Gastrocnemius medialis (tissue), 4 donors: Measurements from ENCODE around the gene ARHGEF11.

Experiments used
- POLR2A ChIP-seq, 2 donors: fragments of 450-650 bp; IDR thresholded peaks; one replicate each; pipeline ENCODE4 v1.6.1; 2017; ENCODE audit warnings: antibody characterized with exemption in 2 of 2, mild to moderate bottlenecking in 2 of 2, moderate library complexity in 2 of 2
- TF ChIP-seq, protein P1 (sequence below), 5 experiments: fragments of 450-650 bp in 3 of 5; fragments of 200-600 bp in 2 of 5; sonication (generic) in 2 of 5; IDR thresholded peaks in 4 of 5; conservative IDR thresholded peaks in 1 of 5; 1 replicate in 4 of 5; 2 replicates in 1 of 5; pipeline ENCODE4 v1.5.1; 2016 to 2019; ENCODE audit warnings: antibody characterized with exemption in 5 of 5, mild to moderate bottlenecking in 3 of 5, moderate library complexity in 3 of 5

DNA sequence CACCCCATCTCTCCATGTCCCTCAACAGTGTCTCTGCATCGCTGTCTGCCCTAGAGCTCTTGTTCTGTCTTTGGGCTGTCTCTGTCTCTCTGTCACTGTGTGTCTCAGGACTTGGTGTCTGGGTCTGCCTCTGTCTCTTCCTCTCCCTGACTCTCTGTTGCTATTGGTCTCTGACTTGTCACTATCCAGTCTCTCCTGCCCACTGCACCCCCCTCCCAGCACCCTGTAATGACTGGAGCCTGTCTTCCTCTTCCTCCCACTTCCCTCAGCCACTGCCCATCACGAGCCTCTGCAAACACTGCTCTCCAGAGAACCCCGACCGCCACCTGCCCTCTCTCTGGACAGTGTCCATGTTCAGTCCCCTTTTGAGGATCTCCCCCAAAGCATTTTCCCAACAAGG lies 139.9 kb downstream of the ARHGEF11 start:
- no peak for TF ChIP-seq POLR2A (IDR thresholded peaks at IDR 0.05)
- TF ChIP-seq, protein P1, sequence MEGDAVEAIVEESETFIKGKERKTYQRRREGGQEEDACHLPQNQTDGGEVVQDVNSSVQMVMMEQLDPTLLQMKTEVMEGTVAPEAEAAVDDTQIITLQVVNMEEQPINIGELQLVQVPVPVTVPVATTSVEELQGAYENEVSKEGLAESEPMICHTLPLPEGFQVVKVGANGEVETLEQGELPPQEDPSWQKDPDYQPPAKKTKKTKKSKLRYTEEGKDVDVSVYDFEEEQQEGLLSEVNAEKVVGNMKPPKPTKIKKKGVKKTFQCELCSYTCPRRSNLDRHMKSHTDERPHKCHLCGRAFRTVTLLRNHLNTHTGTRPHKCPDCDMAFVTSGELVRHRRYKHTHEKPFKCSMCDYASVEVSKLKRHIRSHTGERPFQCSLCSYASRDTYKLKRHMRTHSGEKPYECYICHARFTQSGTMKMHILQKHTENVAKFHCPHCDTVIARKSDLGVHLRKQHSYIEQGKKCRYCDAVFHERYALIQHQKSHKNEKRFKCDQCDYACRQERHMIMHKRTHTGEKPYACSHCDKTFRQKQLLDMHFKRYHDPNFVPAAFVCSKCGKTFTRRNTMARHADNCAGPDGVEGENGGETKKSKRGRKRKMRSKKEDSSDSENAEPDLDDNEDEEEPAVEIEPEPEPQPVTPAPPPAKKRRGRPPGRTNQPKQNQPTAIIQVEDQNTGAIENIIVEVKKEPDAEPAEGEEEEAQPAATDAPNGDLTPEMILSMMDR (IDR thresholded peaks at IDR 0.05 in 4 of 5, conservative IDR thresholded peaks at IDR 0.05 in 1 of 5) = no peak
